ENCODE results near the gene KCNJ10.

- TF ChIP-seq, protein P1, sequence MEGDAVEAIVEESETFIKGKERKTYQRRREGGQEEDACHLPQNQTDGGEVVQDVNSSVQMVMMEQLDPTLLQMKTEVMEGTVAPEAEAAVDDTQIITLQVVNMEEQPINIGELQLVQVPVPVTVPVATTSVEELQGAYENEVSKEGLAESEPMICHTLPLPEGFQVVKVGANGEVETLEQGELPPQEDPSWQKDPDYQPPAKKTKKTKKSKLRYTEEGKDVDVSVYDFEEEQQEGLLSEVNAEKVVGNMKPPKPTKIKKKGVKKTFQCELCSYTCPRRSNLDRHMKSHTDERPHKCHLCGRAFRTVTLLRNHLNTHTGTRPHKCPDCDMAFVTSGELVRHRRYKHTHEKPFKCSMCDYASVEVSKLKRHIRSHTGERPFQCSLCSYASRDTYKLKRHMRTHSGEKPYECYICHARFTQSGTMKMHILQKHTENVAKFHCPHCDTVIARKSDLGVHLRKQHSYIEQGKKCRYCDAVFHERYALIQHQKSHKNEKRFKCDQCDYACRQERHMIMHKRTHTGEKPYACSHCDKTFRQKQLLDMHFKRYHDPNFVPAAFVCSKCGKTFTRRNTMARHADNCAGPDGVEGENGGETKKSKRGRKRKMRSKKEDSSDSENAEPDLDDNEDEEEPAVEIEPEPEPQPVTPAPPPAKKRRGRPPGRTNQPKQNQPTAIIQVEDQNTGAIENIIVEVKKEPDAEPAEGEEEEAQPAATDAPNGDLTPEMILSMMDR (IDR thresholded peaks at IDR 0.05; ENCODE audit: insufficient read depth, low read length): no peak
- TF ChIP-seq POLR2AphosphoS5 (IDR thresholded peaks at IDR 0.05; ENCODE audit: low read depth) (no peak), GABPA (IDR thresholded peaks at IDR 0.05; ENCODE audit: low read depth) (no peak)
- TF ChIP-seq, protein P2, sequence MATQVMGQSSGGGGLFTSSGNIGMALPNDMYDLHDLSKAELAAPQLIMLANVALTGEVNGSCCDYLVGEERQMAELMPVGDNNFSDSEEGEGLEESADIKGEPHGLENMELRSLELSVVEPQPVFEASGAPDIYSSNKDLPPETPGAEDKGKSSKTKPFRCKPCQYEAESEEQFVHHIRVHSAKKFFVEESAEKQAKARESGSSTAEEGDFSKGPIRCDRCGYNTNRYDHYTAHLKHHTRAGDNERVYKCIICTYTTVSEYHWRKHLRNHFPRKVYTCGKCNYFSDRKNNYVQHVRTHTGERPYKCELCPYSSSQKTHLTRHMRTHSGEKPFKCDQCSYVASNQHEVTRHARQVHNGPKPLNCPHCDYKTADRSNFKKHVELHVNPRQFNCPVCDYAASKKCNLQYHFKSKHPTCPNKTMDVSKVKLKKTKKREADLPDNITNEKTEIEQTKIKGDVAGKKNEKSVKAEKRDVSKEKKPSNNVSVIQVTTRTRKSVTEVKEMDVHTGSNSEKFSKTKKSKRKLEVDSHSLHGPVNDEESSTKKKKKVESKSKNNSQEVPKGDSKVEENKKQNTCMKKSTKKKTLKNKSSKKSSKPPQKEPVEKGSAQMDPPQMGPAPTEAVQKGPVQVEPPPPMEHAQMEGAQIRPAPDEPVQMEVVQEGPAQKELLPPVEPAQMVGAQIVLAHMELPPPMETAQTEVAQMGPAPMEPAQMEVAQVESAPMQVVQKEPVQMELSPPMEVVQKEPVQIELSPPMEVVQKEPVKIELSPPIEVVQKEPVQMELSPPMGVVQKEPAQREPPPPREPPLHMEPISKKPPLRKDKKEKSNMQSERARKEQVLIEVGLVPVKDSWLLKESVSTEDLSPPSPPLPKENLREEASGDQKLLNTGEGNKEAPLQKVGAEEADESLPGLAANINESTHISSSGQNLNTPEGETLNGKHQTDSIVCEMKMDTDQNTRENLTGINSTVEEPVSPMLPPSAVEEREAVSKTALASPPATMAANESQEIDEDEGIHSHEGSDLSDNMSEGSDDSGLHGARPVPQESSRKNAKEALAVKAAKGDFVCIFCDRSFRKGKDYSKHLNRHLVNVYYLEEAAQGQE (IDR thresholded peaks at IDR 0.05; ENCODE audit: insufficient replicate concordance, low read depth): no peak
Measured at GRCh38 chr1:160095382-160096105, 25.6 kb upstream of the KCNJ10 start.
